ENCODE data around the gene CH25H.

CH25H gene

DNA sequence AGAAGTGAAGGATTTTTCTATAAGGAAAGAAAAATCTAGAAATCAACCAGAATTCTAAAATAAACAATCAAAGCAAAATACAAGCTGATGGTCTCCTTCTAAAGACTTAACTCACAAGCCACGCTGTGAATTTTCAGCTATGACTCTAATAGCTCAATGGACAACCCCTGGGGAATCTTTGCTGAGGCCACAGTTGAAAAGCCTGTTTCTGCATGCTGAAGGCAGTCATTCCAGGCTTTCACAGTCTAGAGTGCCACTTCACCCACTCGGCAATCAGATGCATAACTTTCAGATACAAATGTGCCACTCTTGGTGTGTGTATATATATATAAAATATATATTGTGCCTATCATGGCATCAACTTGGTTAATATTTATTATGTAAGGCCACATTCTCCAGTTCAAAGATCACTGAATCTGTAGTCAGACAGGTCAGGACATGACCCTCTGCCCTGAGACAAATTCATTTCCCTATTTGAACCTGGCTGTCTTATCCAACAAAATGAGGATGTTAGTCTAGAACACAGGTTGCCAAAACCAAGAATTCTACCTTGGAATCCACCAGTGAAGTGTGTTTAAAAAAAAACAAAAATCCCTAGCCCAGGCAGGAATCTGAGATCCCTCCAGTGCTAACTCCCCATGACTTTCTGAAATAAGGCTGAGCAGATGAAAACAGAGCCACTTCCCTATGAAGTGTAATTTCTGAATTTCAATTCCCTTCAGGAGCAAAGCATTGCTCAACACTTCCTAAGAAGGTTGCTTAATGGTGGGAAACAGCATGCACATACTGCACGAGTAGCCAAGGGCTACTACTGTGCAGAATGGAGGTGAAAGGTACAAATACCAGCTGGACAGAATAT lies 34.6 kb upstream of the CH25H start:
- in situ Hi-C loops (cut with HindIII; ENCODE audit: low pct_ligation_motif_present, low sequenced_read_pairs), result no loop called here
- no peaks in the 10 kb centered on the region for H3K27me3 ChIP-seq (replicated peaks)
- DNase-seq, result no peak
- H3K36me3 ChIP-seq (replicated peaks), result peaks cover 6% of the 10 kb centered on the region
- H3K4me3 ChIP-seq (ENCODE audit: low read depth, low read length), result no peak overlapping the region
- no peak overlapping the region for H3K27ac ChIP-seq
- TF ChIP-seq, protein P1, sequence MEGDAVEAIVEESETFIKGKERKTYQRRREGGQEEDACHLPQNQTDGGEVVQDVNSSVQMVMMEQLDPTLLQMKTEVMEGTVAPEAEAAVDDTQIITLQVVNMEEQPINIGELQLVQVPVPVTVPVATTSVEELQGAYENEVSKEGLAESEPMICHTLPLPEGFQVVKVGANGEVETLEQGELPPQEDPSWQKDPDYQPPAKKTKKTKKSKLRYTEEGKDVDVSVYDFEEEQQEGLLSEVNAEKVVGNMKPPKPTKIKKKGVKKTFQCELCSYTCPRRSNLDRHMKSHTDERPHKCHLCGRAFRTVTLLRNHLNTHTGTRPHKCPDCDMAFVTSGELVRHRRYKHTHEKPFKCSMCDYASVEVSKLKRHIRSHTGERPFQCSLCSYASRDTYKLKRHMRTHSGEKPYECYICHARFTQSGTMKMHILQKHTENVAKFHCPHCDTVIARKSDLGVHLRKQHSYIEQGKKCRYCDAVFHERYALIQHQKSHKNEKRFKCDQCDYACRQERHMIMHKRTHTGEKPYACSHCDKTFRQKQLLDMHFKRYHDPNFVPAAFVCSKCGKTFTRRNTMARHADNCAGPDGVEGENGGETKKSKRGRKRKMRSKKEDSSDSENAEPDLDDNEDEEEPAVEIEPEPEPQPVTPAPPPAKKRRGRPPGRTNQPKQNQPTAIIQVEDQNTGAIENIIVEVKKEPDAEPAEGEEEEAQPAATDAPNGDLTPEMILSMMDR (IDR thresholded peaks at IDR 0.05; ENCODE audit: low read depth, low read length, missing control alignments), result no peak

DNA sequence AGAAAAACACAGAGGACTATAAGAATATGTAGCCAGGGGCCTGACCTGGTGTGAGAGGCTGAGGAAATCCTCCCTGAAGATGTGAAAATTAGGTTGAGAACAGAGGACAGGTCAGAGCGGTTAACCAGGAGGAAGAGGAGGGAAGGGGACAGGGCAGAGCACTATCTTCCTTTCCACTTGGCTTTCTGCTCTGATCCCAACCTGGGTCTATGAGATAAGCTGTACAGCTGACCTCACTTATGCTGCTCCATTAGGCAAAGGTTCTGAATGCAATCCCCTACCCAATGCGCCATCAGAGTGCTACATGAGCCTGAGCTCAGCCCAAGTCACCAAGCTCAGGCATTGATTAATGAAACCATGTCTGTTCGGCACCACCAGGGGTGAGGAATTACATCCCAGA lies 33.9 kb upstream of the CH25H start:
- Histone ChIP-seq H3K4me3 (ENCODE audit: low read depth, low read length) (no peak overlapping the region), H3K36me3 (replicated peaks) (peaks cover 6% of the 10 kb centered on the region), H3K27me3 (replicated peaks) (no peaks in the 10 kb centered on the region), H3K27ac (no peak overlapping the region)
- DNase-seq, result no peak
- TF ChIP-seq, protein P1 (IDR thresholded peaks at IDR 0.05; ENCODE audit: low read depth, low read length, missing control alignments), result no peak
- in situ Hi-C loops (cut with HindIII; ENCODE audit: low pct_ligation_motif_present, low sequenced_read_pairs), result no loop called here

DNA sequence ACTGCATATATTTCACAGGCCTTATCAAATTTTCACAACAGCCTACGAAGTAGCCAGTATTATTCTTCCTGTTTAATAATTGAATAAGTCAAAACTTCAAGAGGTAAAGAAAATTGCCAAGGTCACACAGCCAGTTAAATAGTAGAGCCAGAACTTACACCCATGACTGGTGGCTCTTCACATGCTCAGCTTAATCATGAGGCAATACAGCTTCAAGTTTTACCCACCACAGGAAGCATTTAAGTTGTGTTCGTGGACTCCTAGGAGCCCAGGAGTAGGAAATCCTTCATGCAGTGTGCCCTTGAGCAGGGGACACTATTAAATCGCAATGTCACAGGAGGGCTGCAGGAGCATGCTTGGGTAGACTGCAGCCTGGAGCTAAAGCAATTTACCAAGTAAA lies 33.4 kb upstream of the CH25H start:
- peaks cover 6% of the 10 kb centered on the region for H3K36me3 ChIP-seq (replicated peaks)
- no peaks in the 10 kb centered on the region for H3K27me3 ChIP-seq (replicated peaks)
- no peak for DNase-seq
- TF ChIP-seq, protein P1 (IDR thresholded peaks at IDR 0.05; ENCODE audit: low read depth, low read length, missing control alignments), result no peak
- H3K27ac ChIP-seq, result no peak overlapping the region
- in situ Hi-C loops (cut with HindIII; ENCODE audit: low pct_ligation_motif_present, low sequenced_read_pairs), result no loop called here
- no peak overlapping the region for H3K4me3 ChIP-seq (ENCODE audit: low read depth, low read length)

DNA sequence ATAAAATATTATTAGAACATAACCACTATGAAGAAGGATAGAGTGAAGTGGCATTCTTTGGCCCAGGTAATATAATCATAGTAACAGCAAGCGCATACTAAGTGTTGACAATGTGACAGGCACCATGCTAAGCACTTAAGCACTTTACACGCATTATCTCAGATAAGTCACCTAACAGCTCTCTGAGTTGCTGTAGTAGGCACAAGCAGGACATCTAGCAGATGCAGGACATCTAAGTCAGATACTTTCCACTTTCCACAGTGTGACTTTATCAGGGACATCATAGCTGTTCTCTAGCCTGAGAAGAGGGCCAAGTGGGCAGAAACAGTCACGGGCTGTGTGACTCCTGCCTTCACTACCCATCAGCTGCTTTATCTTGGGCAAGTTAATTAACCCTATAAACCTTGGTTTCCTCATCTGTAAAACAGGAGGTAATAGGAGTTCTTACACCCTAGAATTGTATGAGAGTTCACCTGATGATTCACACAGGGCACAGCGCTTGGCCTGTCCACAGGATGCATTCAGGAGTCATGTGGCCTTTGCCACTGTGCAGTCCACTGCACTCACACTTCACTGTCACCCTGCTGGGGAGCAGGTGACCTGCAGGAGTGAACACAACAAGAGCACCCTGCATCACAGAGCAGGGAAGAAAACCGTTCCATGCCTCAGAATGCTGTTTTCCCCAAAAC lies 32.0 kb upstream of the CH25H start:
- DNase-seq, result no peak
- in situ Hi-C loops (cut with HindIII; ENCODE audit: low pct_ligation_motif_present, low sequenced_read_pairs), result no loop called here
- H3K4me3 ChIP-seq (ENCODE audit: low read depth, low read length), result no peak overlapping the region
- H3K36me3 ChIP-seq (replicated peaks), result peaks cover 6% of the 10 kb centered on the region
- no peak overlapping the region for H3K27ac ChIP-seq
- TF ChIP-seq, protein P1 (IDR thresholded peaks at IDR 0.05; ENCODE audit: low read depth, low read length, missing control alignments), result no peak
- H3K27me3 ChIP-seq (replicated peaks), result no peaks in the 10 kb centered on the region

DNA sequence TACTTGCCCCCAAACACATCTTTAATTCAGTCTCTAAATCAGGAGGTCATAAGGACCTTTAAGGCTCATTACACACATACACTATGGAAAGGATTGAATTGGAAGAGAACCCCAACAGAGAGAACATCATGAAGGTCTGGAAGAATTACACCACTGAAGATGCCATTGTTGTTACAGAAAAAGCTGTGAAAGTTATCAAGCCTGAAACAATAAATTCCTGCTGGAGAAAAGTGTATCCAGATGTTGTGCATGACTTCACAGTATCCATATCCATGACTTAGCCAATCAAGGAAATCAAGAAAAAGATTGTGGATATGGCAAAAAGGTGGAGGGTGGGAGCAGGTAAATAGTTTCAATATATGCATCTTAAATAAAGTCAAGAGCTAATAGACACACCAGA lies 30.7 kb upstream of the CH25H start:
- no peak overlapping the region for H3K27ac ChIP-seq
- no peak overlapping the region for H3K4me3 ChIP-seq (ENCODE audit: low read depth, low read length)
- in situ Hi-C loops (cut with HindIII; ENCODE audit: low pct_ligation_motif_present, low sequenced_read_pairs), result no loop called here
- H3K36me3 ChIP-seq (replicated peaks), result peaks cover 6% of the 10 kb centered on the region
- no peaks in the 10 kb centered on the region for H3K27me3 ChIP-seq (replicated peaks)
- no peak for DNase-seq
- TF ChIP-seq, protein P1 (IDR thresholded peaks at IDR 0.05; ENCODE audit: low read depth, low read length, missing control alignments), result no peak
